DOHH2 (cell line): ENCODE measurements around the gene OPTC.

ENCODE experiments used
- H3F3A ChIP-seq: fragments of 200-600 bp; sonication (generic), shearing (Covaris generic); 2 replicates; pipeline ENCODE4 v1.6.0; 2016; ENCODE audit warnings: antibody characterized with exemption, mild to moderate bottlenecking; ENCODE audit not compliant: control insufficient read depth, insufficient read depth
- H3K27ac ChIP-seq: fragments of 200-600 bp; sonication (generic); 2 replicates; pipeline ENCODE4 v1.5.1; 2014; ENCODE audit warnings: low read depth, mild to moderate bottlenecking, low read length, moderate library complexity
- H3K27me3 ChIP-seq: fragments of 200-600 bp; sonication (generic); 2 replicates; pipeline ENCODE4 v1.6.1; 2014; ENCODE audit warnings: mild to moderate bottlenecking, low read length, mixed read lengths; ENCODE audit not compliant: control insufficient read depth
- H3K36me3 ChIP-seq: fragments of 200-600 bp; sonication (generic); 2 replicates; pipeline ENCODE4 v1.6.1; 2014; ENCODE audit warnings: mild to moderate bottlenecking, low read length, moderate library complexity, mixed read lengths; ENCODE audit not compliant: control insufficient read depth
- H3K4me1 ChIP-seq: fragments of 200-600 bp; sonication (generic); 2 replicates; pipeline ENCODE4 v1.6.1; 2014; ENCODE audit warnings: mild to moderate bottlenecking, low read length, mixed read lengths; ENCODE audit not compliant: control insufficient read depth
- H3K4me2 ChIP-seq: fragments of 200-600 bp; sonication (generic); 2 replicates; pipeline ENCODE4 v1.6.0; 2014; ENCODE audit warnings: mild to moderate bottlenecking, low read length, moderate library complexity
- H3K4me3 ChIP-seq: fragments of 200-600 bp; sonication (generic); 2 replicates; pipeline ENCODE4 v1.5.1; 2014; ENCODE audit warnings: mild to moderate bottlenecking, low read length, mixed read lengths
- H3K79me2 ChIP-seq: fragments of 200-600 bp; sonication (generic); 2 replicates; pipeline ENCODE4 v1.6.1; 2014; ENCODE audit warnings: mild to moderate bottlenecking, low read length, mixed read lengths; ENCODE audit not compliant: control insufficient read depth
- H3K9me2 ChIP-seq: fragments of 200-600 bp; sonication (generic); replicated peaks from 2 replicates; pipeline ENCODE4 v1.6.1; 2014; ENCODE audit warnings: mild to moderate bottlenecking, low read length, mixed read lengths; ENCODE audit not compliant: control insufficient read depth
- H3K9me3 ChIP-seq: fragments of 200-600 bp; sonication (generic); 2 replicates; pipeline ENCODE4 v1.6.1; 2014; ENCODE audit warnings: antibody characterized with exemption, low read length, mixed read lengths; ENCODE audit not compliant: control insufficient read depth, insufficient read depth
- H4K20me1 ChIP-seq: fragments of 200-600 bp; sonication (generic); 2 replicates; pipeline ENCODE4 v1.6.0; 2014; ENCODE audit warnings: low read depth, mild to moderate bottlenecking, antibody characterized with exemption, low read length, moderate library complexity; ENCODE audit not compliant: control insufficient read depth, insufficient read depth
- CTCF ChIP-seq: fragments of 200-600 bp; sonication (generic); IDR thresholded peaks from one replicate; pipeline ENCODE4 v1.5.1; 2014; ENCODE audit warnings: antibody characterized with exemption, mild to moderate bottlenecking, low read depth, low read length; ENCODE audit not compliant: poor library complexity, severe bottlenecking
- EZH2phosphoT487 ChIP-seq: fragments of 200-600 bp; sonication (generic); IDR thresholded peaks from 2 replicates; pipeline ENCODE4 v1.6.1; 2017; ENCODE audit warnings: borderline replicate concordance, mild to moderate bottlenecking, antibody characterized with exemption, low read length, moderate library complexity, mixed read lengths

The OPTC gene

GRCh38 chr1:203476216-203476814 lies 17.6 kb upstream of the OPTC start:
- Histone ChIP-seq H3K79me2 (no peaks in the 10 kb centered on the region), H3K9me2 (no peaks in the 10 kb centered on the region), H4K20me1 (no peaks in the 10 kb centered on the region), H3K9me3 (no peaks in the 10 kb centered on the region), H3K36me3 (no peaks in the 10 kb centered on the region), H3K4me1 (peaks cover 12% of the 10 kb centered on the region), H3K27ac (no peak overlapping the region), H3F3A (no peaks in the 10 kb centered on the region; the same call in 1 of the 2 replicates), H3K27me3 (peaks cover 46% of the 10 kb centered on the region), H3K4me2 (no peak overlapping the region), H3K4me3 (no peak overlapping the region)
- TF ChIP-seq CTCF: no peak
- TF ChIP-seq EZH2phosphoT487: no peak

GRCh38 chr1:203477748-203478147 lies 16.2 kb upstream of the OPTC start:
- Histone ChIP-seq H3K79me2 (no peaks in the 10 kb centered on the region), H3K4me2 (no peak overlapping the region)

GRCh38 chr1:203478231-203478630 lies 15.7 kb upstream of the OPTC start:
- TF ChIP-seq CTCF (no peak), EZH2phosphoT487 (no peak)
- Histone ChIP-seq H3K79me2 (no peaks in the 10 kb centered on the region), H3K4me2 (no peak overlapping the region), H4K20me1 (no peaks in the 10 kb centered on the region), H3K4me3 (no peak overlapping the region), H3K27ac (no peak overlapping the region), H3K9me2 (no peaks in the 10 kb centered on the region), H3K27me3 (peaks cover 36% of the 10 kb centered on the region), H3F3A (no peaks in the 10 kb centered on the region; the same call in 1 of the 2 replicates), H3K9me3 (no peaks in the 10 kb centered on the region), H3K4me1 (peaks cover 12% of the 10 kb centered on the region), H3K36me3 (no peaks in the 10 kb centered on the region)

More at GRCh38 chr1:203477748-203478147, 16.2 kb upstream of the OPTC start:
- Histone ChIP-seq H3K27me3 (peaks cover 39% of the 10 kb centered on the region), H3K36me3 (no peaks in the 10 kb centered on the region), H3K4me3 (no peak overlapping the region), H3F3A (no peaks in the 10 kb centered on the region; the same call in 1 of the 2 replicates), H4K20me1 (no peaks in the 10 kb centered on the region), H3K4me1 (peaks cover 12% of the 10 kb centered on the region), H3K27ac (no peak overlapping the region), H3K9me3 (no peaks in the 10 kb centered on the region), H3K9me2 (no peaks in the 10 kb centered on the region)
- TF ChIP-seq EZH2phosphoT487: no peak
- TF ChIP-seq CTCF: no peak
